ENCODE measurements around the gene C2CD2.

Gene C2CD2

GRCh38 chr21:41851090-41851790, 102.6 kb downstream of the C2CD2 start:
- Histone ChIP-seq H4K20me1 (ENCODE audit: insufficient read depth, low read length) (no peaks in the 10 kb centered on the region), H3K4me3 (ENCODE audit: low read depth, low read length, poor library complexity, severe bottlenecking) (no peak overlapping the region), H3K4me2 (ENCODE audit: low read length) (peak overlapping the region; percentile 6; the same call in 1 of the 2 replicates), H3K27me3 (ENCODE audit: insufficient read depth, low read length) (no peaks in the 10 kb centered on the region), H2AFZ (ENCODE audit: low read length) (no peak overlapping the region), H3K9ac (ENCODE audit: low read length) (peak overlapping the region; percentile 7; the same call in 1 of the 2 replicates), H3K4me1 (ENCODE audit: insufficient read depth, low read length, severe bottlenecking) (peaks cover 49% of the 10 kb centered on the region), H3K9me3 (ENCODE audit: low read length) (no peaks in the 10 kb centered on the region), H3F3A (ENCODE audit: insufficient read depth, low read length) (no peaks in the 10 kb centered on the region; the same call in 1 of the 2 replicates), H3K9me2 (ENCODE audit: low read depth, low read length) (no peaks in the 10 kb centered on the region), H3K36me3 (ENCODE audit: insufficient read depth, low read length) (peaks cover 87% of the 10 kb centered on the region), H3K79me2 (ENCODE audit: insufficient read depth, low read length) (no peaks in the 10 kb centered on the region), H3K27ac (ENCODE audit: low read depth, low read length, poor library complexity, severe bottlenecking) (peak overlapping the region; percentile 67)
- TF ChIP-seq CTCF (IDR thresholded peaks at IDR 0.05; ENCODE audit: low read length) (no peak), EZH2 (IDR thresholded peaks at IDR 0.05; ENCODE audit: borderline replicate concordance, low read length) (no peak)

GRCh38 chr21:41850085-41850484, 103.7 kb downstream of the C2CD2 start:
- TF ChIP-seq EZH2 (IDR thresholded peaks at IDR 0.05; ENCODE audit: borderline replicate concordance, low read length) (no peak), CTCF (IDR thresholded peaks at IDR 0.05; ENCODE audit: low read length) (no peak)
- Histone ChIP-seq H3K4me2 (ENCODE audit: low read length) (no peak overlapping the region), H3K27me3 (ENCODE audit: insufficient read depth, low read length) (no peaks in the 10 kb centered on the region), H4K20me1 (ENCODE audit: insufficient read depth, low read length) (no peaks in the 10 kb centered on the region), H3K36me3 (ENCODE audit: insufficient read depth, low read length) (peaks cover 90% of the 10 kb centered on the region), H3K9me3 (ENCODE audit: low read length) (no peaks in the 10 kb centered on the region), H3K9ac (ENCODE audit: low read length) (no peak overlapping the region), H3K9me2 (ENCODE audit: low read depth, low read length) (no peaks in the 10 kb centered on the region), H3K27ac (ENCODE audit: low read depth, low read length, poor library complexity, severe bottlenecking) (peak overlapping the region; percentile 93), H3K4me1 (ENCODE audit: insufficient read depth, low read length, severe bottlenecking) (peaks cover 60% of the 10 kb centered on the region), H3K79me2 (ENCODE audit: insufficient read depth, low read length) (no peaks in the 10 kb centered on the region), H3K4me3 (ENCODE audit: low read depth, low read length, poor library complexity, severe bottlenecking) (no peak overlapping the region), H2AFZ (ENCODE audit: low read length) (no peak overlapping the region), H3F3A (ENCODE audit: insufficient read depth, low read length) (no peaks in the 10 kb centered on the region; the same call in 1 of the 2 replicates)

- Histone ChIP-seq H3K79me2 (ENCODE audit: insufficient read depth, low read length) (no peaks in the 10 kb centered on the region), H3K9ac (ENCODE audit: low read length) (no peak overlapping the region), H3K27me3 (ENCODE audit: insufficient read depth, low read length) (no peaks in the 10 kb centered on the region), H3K36me3 (ENCODE audit: insufficient read depth, low read length) (peaks cover 81% of the 10 kb centered on the region), H3K9me2 (ENCODE audit: low read depth, low read length) (no peaks in the 10 kb centered on the region), H3F3A (ENCODE audit: insufficient read depth, low read length) (no peaks in the 10 kb centered on the region; the same call in 1 of the 2 replicates), H3K4me3 (ENCODE audit: low read depth, low read length, poor library complexity, severe bottlenecking) (no peak overlapping the region), H2AFZ (ENCODE audit: low read length) (no peak overlapping the region), H3K4me1 (ENCODE audit: insufficient read depth, low read length, severe bottlenecking) (peaks cover 68% of the 10 kb centered on the region), H3K9me3 (ENCODE audit: low read length) (no peaks in the 10 kb centered on the region), H3K4me2 (ENCODE audit: low read length) (no peak overlapping the region), H3K27ac (ENCODE audit: low read depth, low read length, poor library complexity, severe bottlenecking) (peak overlapping the region; percentile 93), H4K20me1 (ENCODE audit: insufficient read depth, low read length) (no peaks in the 10 kb centered on the region)
- TF ChIP-seq EZH2 (IDR thresholded peaks at IDR 0.05; ENCODE audit: borderline replicate concordance, low read length) = no peak
- no peak for TF ChIP-seq CTCF (IDR thresholded peaks at IDR 0.05; ENCODE audit: low read length)
Measured at GRCh38 chr21:41848958-41849580, 104.7 kb downstream of the C2CD2 start.
